Dermis microvascular lymphatic vessel endothelial cell (primary cell): ENCODE results near the gene LILRB4. TPM values are rescaled to one million over a fixed set of nuclear protein-coding genes. Genes with fewer than 3 reads are reported as not detected.
A peak's percentile ranks its signal among the peaks of the same experiment; 100 is the strongest.
"Not testable (repeated sequence)": the region's sequence is repeated elsewhere in the genome, so short reads cannot be mapped to it uniquely, and the experiment has no call there.

Experiments
- DNase-seq, 2 donors: peaks; one replicate each; pipeline versions ENCODE4 v3.0.0 to v3.0.0-alpha.2; 2010; ENCODE audit warnings: low read depth in 2 of 2
- total RNA-seq: library from RNA; depleted of rRNA; stranded (reverse); fragments of >200 nt; gene quantifications from 2 replicates; pipeline ENCODE4 v1.2.1, GENCODE V29; 2014

Gene LILRB4
- total RNA-seq, 1 donor from 2014 or later = not detected

DNA sequence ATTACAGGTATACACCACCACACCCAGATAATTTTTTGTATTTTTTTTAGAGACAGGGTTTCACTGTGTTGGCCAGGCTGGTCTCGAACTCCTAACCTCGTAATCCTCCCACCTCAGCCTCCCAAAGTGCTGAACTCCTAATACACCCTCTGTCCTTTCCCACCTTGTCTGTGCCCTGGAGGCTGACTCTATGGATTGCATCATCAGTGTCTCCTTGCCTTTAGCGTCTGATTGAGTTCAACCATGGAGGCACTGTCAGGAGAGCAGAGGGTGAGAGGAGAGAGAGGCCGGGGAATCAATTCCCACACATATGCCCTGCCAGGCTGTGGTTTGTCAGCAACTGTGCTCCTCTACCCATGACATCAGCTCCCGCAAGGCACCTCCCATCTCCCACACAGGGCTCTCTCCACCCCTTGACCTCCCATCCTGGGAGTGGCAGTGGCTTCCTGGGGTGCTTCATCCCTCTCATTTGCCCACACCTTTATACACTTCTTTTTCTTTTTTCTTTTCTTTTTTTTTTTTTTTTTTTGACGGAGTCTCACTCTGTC, 12.6 kb upstream of the LILRB4 start:
- no peak for DNase-seq

GRCh38 chr19:54653181-54653809, 9.5 kb upstream of the LILRB4 start:
- peak; percentile 18 to 38 for DNase-seq

DNA sequence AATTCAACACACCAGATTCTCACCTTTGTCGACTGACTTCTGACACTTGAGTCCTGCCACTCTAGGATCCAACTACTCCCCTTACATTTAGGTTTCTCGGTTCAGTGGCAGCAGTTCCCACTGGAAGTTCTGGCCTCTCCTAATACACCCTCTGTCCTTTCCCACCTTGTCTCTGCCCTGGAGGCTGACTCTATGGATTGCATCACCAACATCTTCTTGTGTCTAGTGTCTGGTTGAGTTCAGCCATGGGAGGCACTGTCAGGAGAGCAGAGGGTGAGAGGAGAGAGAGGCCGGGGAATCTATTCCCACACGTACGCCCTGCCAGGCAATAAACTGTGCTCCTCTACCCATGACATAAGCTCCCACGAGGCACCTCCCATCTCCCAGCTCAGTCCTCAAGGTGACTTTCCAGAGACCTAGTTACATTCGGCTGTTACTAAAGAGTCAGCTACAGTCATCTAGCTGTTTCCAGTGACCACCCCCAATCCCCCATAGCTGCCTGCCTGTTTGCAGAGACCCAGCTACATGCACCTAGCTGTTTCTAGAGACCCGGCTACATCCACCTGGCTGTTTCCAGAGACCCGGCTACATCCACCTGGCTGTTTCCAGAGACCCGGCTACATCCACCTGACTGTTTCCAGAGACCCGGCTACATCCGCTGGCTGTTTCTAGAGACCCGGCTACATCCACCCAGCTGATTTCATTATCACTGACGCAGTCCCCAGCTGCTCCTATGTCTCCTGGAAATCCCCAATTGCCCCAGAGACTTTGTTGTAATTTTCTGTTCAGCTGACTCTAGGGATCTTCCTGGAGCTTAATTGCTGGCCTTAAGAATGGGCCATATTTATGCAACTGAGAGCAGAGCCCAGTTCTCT, 8.1 kb upstream of the LILRB4 start:
- no peak for DNase-seq

DNA sequence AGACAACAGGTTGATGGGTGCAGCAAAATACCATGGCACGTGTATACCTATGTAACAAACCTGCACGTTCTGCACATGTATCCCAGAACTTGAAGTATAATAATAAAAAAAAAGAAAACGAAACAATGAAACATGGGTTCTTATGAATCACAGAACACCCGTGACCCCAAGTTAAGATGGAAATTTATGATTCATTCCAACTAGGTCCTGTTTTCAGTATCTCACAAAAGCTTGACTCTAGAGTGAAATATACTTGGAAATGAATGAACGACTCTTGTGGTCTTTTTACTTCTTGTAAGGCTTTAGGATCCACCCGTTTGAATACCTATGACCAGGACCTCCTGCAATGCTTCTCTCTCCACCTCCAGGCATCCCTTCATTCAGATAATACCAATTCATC, 3.5 kb upstream of the LILRB4 start:
- DNase-seq = no peak

DNA sequence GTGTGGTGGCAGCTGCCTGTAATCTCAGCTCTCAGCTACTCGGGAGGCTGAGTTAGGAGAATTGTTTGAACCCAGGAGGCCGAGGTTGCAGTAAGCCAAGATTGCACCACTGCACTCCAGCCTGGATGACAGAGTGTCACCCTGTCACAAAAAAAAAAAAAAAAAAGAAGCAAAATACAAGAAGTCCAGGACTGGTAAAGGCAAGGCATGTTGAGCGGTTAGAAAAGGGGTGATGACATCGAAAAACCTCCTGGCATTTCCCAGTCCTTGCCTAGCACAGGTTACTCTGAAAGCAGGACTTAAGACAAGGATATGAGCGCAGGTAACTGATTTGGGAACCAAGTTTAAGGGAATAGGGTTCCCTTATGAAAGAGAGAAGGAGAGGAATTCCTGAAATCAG, 2.5 kb upstream of the LILRB4 start:
- no peak for DNase-seq

- DNase-seq = no peak
These were observed 1.8 kb upstream of the LILRB4 start for GRCh38 chr19:54660964-54661363.

- no peak for DNase-seq
These were observed 821 bp upstream of the LILRB4 start for GRCh38 chr19:54661846-54662481.

GRCh38 chr19:54665530-54665929, 2.7 kb downstream of the LILRB4 start:
- no peak for DNase-seq

DNA sequence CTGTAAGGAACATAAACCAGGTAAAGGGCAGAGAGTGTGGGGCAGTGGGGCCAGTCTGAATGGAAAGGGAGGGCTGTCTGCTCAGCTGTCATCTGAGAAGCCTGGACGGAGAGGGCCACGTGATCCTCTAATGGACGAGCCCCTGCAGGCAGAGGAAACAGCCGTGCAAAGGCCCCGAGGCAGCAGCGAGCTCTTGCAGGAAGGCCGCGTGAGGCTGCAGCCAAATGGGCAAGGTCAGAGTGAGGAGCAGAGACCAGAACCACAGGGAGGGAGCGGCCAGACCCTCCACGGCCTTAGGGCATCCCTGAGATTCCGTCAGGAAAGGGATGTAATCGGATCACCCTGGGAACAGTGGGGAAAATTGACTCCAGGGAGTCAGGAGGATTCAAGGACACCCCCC, 4.4 kb downstream of the LILRB4 start:
- no peak for DNase-seq

DNA sequence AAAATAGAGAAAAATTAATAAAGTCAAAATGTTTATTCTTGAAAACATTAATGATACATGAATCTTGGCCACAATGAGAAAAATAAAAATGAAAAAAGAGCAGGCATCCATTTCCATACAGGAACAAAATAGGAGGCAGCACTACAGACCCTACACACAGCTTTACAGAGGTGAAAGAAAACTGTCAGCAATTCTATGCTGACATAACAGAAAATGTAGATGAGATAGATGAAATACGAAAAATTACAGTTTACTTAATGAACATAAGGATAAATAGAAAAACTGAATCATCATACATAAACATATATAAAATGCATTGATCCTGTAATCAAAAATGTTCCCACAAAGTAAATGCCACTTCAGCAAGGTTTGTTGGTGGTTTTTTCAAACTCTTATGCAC, 5.6 kb downstream of the LILRB4 start:
- no peak for DNase-seq

GRCh38 chr19:54670576-54671357, 8.0 kb downstream of the LILRB4 start:
- no peak for DNase-seq

DNA sequence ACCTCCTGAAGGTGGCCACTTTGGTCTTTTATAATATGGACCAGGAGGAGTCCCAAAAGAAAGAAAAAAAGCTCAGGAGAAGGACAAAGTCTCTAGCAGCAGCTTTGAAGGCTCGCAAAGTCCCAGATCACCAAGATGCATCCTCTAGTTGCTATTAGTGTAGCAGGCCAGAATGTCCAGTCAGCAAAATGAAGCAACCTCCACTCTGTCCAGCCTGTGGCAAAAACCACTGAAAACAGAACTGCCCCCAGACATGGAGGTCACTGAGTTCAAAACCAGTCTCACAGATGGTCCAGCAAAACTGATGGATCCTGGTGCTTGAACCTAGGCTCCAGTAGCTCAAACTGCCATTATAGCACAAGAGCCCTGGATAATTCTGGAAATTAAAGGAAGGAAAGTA, 10.4 kb downstream of the LILRB4 start:
- no peak for DNase-seq

DNA sequence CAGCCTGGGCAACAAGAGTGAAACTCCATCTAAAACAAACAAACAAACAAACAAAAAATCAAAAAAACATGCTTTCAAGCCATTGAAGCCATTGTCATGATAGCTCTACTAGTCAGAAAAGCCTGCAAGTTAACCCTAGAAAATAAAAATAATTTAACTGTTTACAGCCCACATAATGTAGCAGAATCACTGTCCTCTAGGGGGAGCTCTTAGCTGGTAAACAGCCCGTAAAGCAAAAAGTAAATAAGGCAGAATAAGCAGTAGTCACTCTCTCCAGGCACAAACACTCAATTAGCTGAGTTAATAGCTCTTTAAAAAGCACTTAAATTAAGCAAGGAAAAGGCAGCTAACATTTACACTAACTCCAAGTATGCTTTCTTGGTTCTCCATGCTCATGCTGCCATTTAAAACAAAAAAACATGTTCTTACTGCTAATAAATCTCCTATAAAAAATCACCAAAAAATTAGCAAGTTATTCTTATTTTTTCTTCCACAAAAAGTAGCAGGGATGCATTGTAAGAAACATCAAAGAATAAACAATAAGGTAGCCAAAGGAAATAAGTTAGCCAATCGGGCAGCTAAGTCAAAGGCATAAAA, 11.3 kb downstream of the LILRB4 start:
- peak; percentile 11 to 52 for DNase-seq

DNA sequence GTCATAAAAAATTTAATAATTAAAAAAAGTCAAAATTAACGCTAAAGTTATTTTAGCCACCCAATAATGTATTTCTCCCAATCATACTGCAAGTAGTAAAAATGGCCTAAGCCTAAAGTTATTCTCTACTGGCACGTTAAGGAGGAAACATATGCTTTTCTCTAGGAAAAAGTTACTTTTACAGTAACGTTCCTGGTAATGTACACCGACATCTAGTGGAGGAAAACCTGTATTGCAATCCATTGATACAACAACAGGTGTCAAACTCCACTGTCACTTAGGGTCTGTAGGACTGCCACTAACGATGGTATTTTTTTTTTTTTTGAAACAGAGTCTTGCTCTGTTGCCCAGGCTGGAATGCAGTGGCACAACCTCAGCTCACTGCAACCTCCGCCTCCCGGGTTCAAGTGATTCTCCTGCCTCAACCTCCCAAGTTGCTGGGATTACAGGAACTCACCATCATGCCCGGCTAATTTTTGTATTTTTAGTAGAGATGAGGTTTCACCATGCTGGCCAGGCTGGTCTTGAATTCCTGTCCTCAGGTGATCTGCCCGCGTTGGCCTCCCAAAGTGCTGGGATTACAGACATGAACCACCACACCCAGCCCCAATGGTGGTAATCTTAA, 13.5 kb downstream of the LILRB4 start:
- peak; percentile 27 to 50 for DNase-seq

GRCh38 chr19:54677217-54677616, 14.4 kb downstream of the LILRB4 start:
- no peak for DNase-seq

DNA sequence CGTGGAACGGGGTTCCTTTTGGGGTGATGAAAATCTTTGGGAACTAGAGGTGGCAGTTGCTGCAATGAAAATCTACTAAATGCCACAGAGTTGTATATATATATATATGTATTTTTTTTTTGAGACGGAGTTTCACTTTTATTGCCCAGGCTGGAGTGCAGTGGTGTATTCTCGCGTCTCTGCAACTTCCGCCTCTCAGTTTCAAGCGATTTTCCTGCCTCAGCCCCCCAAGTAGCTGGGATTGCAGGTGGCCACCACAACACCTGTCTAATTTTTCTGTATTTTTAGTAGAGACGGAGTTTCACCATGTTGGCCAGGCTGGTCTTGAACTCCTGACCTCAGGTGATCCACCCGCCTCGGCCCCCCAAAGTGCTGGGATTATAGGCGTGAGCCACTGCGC, 18.8 kb downstream of the LILRB4 start:
- DNase-seq = not testable (repeated sequence)

- DNase-seq = no peak
These were observed 19.6 kb downstream of the LILRB4 start for GRCh38 chr19:54682306-54682856.

DNA sequence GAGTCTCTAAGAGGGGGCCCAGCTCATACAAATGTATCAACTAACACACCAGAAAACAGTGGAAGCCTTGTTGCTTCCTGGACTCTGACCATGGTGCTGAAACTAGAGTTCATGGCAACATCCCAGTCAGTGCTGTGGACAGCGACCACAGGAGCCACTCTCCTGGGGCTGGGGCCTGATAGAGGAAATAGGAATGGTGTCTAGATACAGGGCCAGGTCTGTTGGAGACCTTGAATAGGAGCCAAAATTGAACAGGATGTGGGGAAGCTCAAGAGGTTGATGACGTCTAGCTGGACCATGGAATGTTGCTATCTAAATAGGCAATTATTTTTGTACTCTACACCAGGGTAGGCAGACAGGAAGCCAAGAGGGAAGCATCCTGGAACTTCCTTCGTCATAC, 21.7 kb downstream of the LILRB4 start:
- peak; percentile 40 to 60 for DNase-seq

DNA sequence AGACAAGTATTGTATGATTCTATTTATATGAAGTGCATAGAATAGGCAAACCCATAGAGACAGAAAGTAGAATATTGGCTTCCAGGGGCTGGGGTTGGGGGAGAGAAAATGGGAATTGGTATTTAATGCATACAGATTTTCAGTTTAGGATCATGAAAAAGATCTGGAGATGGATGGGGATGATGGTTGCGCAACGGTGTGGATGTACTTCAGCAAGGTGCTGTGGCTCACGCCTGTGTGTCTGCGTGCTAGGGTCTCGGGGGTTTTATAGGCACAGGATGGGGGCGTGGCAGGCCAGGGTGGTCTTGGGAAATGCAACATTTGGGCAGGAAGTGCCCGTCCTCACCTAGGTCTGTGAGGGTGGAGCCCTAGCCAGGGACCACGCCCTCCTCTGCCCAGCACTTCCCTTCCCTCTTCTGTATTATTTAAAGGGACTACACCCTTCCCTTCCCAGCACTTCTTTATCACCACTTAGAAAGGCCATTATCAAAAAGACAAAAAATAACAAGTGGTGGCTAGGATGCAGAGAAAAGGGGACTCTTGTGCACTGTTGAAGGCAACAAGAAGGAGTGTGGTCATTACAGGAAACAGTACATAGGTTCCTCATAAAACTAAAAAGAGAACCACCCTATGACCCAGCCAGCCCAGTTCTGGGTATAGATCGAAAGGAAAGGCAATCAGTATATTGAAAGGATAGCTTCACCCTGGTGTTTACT, 29.0 kb downstream of the LILRB4 start:
- DNase-seq = no peak

GRCh38 chr19:54692298-54692615, 29.5 kb downstream of the LILRB4 start:
- DNase-seq = no peak
